OCI-LY7 (cell line): ENCODE data around the gene REPIN1.

Experiments used
- EZH2phosphoT487 ChIP-seq: fragments of 200-600 bp; sonication (generic); IDR thresholded peaks from 2 replicates; pipeline ENCODE4 v1.6.1; 2018; ENCODE audit warnings: low read depth, borderline replicate concordance, mild to moderate bottlenecking, mixed run types, antibody characterized with exemption, low read length, moderate library complexity, mixed read lengths
- TF ChIP-seq, protein P1 (sequence below): fragments of 200-600 bp; sonication (generic); conservative IDR thresholded peaks from 2 replicates; pipeline ENCODE4 v1.5.1; 2014; ENCODE audit warnings: mild to moderate bottlenecking, antibody characterized with exemption, low read length, moderate library complexity, mixed read lengths

DNA sequence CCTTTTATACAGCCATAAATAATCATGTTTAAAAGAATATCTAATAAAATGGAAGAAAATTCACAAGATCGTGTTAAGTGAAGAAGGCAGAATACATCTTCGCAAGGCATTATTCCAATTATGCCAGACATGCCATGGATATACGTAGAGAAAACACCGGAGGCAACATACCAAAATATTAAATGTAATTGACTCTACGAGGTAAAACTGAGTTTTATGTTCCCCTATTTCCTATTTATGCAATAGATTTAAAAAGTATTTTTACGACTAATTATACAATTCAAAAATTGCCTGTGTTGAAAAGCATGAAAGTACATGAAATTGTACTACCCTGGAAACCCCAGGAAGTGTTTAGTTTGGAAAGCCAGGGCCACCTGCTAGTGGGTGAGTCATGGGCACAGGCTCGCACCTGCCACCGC is 936 bp upstream of the REPIN1 start:
- TF ChIP-seq, protein P1, sequence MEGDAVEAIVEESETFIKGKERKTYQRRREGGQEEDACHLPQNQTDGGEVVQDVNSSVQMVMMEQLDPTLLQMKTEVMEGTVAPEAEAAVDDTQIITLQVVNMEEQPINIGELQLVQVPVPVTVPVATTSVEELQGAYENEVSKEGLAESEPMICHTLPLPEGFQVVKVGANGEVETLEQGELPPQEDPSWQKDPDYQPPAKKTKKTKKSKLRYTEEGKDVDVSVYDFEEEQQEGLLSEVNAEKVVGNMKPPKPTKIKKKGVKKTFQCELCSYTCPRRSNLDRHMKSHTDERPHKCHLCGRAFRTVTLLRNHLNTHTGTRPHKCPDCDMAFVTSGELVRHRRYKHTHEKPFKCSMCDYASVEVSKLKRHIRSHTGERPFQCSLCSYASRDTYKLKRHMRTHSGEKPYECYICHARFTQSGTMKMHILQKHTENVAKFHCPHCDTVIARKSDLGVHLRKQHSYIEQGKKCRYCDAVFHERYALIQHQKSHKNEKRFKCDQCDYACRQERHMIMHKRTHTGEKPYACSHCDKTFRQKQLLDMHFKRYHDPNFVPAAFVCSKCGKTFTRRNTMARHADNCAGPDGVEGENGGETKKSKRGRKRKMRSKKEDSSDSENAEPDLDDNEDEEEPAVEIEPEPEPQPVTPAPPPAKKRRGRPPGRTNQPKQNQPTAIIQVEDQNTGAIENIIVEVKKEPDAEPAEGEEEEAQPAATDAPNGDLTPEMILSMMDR, result no peak
- TF ChIP-seq EZH2phosphoT487, result no peak
